HFFc6 (cell line): ENCODE results near the gene DDX28. TPM values are rescaled to one million over a fixed set of nuclear protein-coding genes. Genes with fewer than 3 reads are reported as not detected.
A peak's percentile ranks its signal among the peaks of the same experiment; 100 is the strongest.

Source experiments
- DNase-seq: peaks from one replicate; pipeline ENCODE4 v3.0.0-alpha.2; 2018
- H3K27ac Mint-ChIP-seq: 2 replicates; pipeline ENCODE4 v1.8.0; 2020; ENCODE audit warnings: mild to moderate bottlenecking, mixed read lengths
- H3K27me3 Mint-ChIP-seq: 2 replicates; pipeline ENCODE4 v1.8.0; 2021; ENCODE audit warnings: mild to moderate bottlenecking, moderate library complexity, mixed read lengths; ENCODE audit not compliant: insufficient read depth
- H3K36me3 Mint-ChIP-seq: 2 replicates; pipeline ENCODE4 v1.8.0; 2021; ENCODE audit warnings: low read depth, mixed read lengths
- H3K4me1 Mint-ChIP-seq: 2 replicates; pipeline ENCODE4 v1.8.0; 2020; ENCODE audit warnings: low read depth, mixed read lengths
- H3K4me3 Mint-ChIP-seq: 2 replicates; pipeline ENCODE4 v1.8.0; 2020; ENCODE audit warnings: mild to moderate bottlenecking, moderate library complexity, mixed read lengths
- H3K9me3 Mint-ChIP-seq: 2 replicates; pipeline ENCODE4 v1.8.0; 2020; ENCODE audit warnings: mild to moderate bottlenecking, mixed read lengths
- total RNA-seq, 6 experiments: library from RNA; stranded (reverse); fragmentation: NEBNext Ultra II Directional; extraction: Animal tissue kit (Norgen Biotek cat#: 25700); gene quantifications; 2 replicates in 1 of 6; 3 replicates in 5 of 6; pipeline ENCODE4 v1.2.3, GENCODE V29; 2021
- TF ChIP-seq, protein P1 (sequence below): fragments of 200-600 bp; sonication (generic); IDR thresholded peaks from 2 replicates; pipeline ENCODE4 v1.5.0; 2021; ENCODE audit warnings: antibody characterized with exemption, mild to moderate bottlenecking

DDX28 gene
- total RNA-seq, 6 experiments from 2014 or later: 7.2 to 8.5 (median 8.2) TPM

- H3K9me3 Mint-ChIP-seq: no peaks in the 10 kb centered on the region
- H3K36me3 Mint-ChIP-seq: no peaks in the 10 kb centered on the region
- peaks cover 2% of the 10 kb centered on the region for H3K27me3 Mint-ChIP-seq
- peaks cover 16% of the 10 kb centered on the region for H3K4me1 Mint-ChIP-seq
- DNase-seq: no peak
- no peak overlapping the region for H3K4me3 Mint-ChIP-seq
- TF ChIP-seq, protein P1, sequence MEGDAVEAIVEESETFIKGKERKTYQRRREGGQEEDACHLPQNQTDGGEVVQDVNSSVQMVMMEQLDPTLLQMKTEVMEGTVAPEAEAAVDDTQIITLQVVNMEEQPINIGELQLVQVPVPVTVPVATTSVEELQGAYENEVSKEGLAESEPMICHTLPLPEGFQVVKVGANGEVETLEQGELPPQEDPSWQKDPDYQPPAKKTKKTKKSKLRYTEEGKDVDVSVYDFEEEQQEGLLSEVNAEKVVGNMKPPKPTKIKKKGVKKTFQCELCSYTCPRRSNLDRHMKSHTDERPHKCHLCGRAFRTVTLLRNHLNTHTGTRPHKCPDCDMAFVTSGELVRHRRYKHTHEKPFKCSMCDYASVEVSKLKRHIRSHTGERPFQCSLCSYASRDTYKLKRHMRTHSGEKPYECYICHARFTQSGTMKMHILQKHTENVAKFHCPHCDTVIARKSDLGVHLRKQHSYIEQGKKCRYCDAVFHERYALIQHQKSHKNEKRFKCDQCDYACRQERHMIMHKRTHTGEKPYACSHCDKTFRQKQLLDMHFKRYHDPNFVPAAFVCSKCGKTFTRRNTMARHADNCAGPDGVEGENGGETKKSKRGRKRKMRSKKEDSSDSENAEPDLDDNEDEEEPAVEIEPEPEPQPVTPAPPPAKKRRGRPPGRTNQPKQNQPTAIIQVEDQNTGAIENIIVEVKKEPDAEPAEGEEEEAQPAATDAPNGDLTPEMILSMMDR: no peak
- no peak overlapping the region for H3K27ac Mint-ChIP-seq
These were observed 33.6 kb downstream of the DDX28 start for GRCh38 chr16:67989322-67990017.

- Mint-ChIP-seq H3K9me3 (no peaks in the 10 kb centered on the region), H3K27ac (no peak overlapping the region), H3K27me3 (peaks cover 2% of the 10 kb centered on the region), H3K36me3 (no peaks in the 10 kb centered on the region), H3K4me1 (peaks cover 16% of the 10 kb centered on the region), H3K4me3 (no peak overlapping the region)
- DNase-seq: no peak
- TF ChIP-seq, protein P1: no peak
These were observed 34.4 kb downstream of the DDX28 start for GRCh38 chr16:67988675-67989074.

- DNase-seq: peak; percentile 18
- Mint-ChIP-seq H3K9me3 (no peaks in the 10 kb centered on the region), H3K4me3 (no peak overlapping the region), H3K27ac (no peak overlapping the region), H3K4me1 (peaks cover 16% of the 10 kb centered on the region), H3K27me3 (peaks cover 2% of the 10 kb centered on the region), H3K36me3 (no peaks in the 10 kb centered on the region; the same call in 1 of the 2 replicates)
- TF ChIP-seq, protein P1: no peak
These were observed 35.4 kb downstream of the DDX28 start for GRCh38 chr16:67987460-67988160.

- TF ChIP-seq, protein P1: no peak
- Mint-ChIP-seq H3K27ac (no peak overlapping the region), H3K9me3 (no peaks in the 10 kb centered on the region), H3K4me3 (no peak overlapping the region), H3K4me1 (peaks cover 16% of the 10 kb centered on the region), H3K27me3 (peaks cover 2% of the 10 kb centered on the region), H3K36me3 (no peaks in the 10 kb centered on the region; the same call in 1 of the 2 replicates)
- DNase-seq: no peak
These were observed 36.1 kb downstream of the DDX28 start for GRCh38 chr16:67986949-67987348.

GRCh38 chr16:67982011-67982696 is 40.9 kb downstream of the DDX28 start:
- H3K27me3 Mint-ChIP-seq: peaks cover 4% of the 10 kb centered on the region; the same call in 1 of the 2 replicates

More at GRCh38 chr16:67982011-67982696, 40.9 kb downstream of the DDX28 start:
- DNase-seq: no peak
- TF ChIP-seq, protein P1: no peak
- Mint-ChIP-seq H3K4me3 (no peak overlapping the region), H3K4me1 (peaks cover 5% of the 10 kb centered on the region; the same call in 1 of the 2 replicates), H3K9me3 (no peaks in the 10 kb centered on the region), H3K36me3 (no peaks in the 10 kb centered on the region; the same call in 1 of the 2 replicates), H3K27ac (no peak overlapping the region)
